PC-3 (cell line): ENCODE measurements around the gene ARMC12. TPM values are rescaled to one million over a fixed set of nuclear protein-coding genes. Genes with fewer than 3 reads are reported as not detected.

Source experiments
- ATAC-seq: fragments of 200-7000 bp; cut with Tn5 transposase; 2 replicates; pipeline ENCODE4 v1.9.1; 2020; ENCODE audit warnings: mild to moderate bottlenecking, moderate library complexity
- BruUV-seq: library from RNA; stranded (reverse); fragments of 400-500 nt; replicated peaks from 2 replicates; lab custom pipeline; 2021; lab: Mats Ljungman, UMichigan
- CTCF ChIA-PET: fragments of 300-600 bp; sonication (Branson Sonifier 250); formaldehyde crosslinking; loops from one replicate; lab custom pipeline; 2022; ENCODE audit warnings: antibody characterized with exemption; lab: Charles Lee
- POLR2A ChIA-PET: fragments of 300-600 bp; sonication (Branson Sonifier 250); formaldehyde crosslinking; loops from one replicate; lab custom pipeline; 2022; ENCODE audit warnings: antibody characterized with exemption; ENCODE audit not compliant: unreplicated experiment; lab: Charles Lee
- DNase-seq: peaks from one replicate; pipeline ENCODE4 v3.0.0-alpha.2; 2015
- H2AFZ ChIP-seq: fragments of 300-600 bp; sonication (generic); 2 replicates; pipeline ENCODE4 v1.6.0; 2016; ENCODE audit warnings: antibody characterized with exemption, low read length
- H3F3A ChIP-seq: fragments of 300-600 bp; sonication (generic); one replicate; pipeline ENCODE4 v1.6.0; 2017; ENCODE audit warnings: antibody characterized with exemption, low read length, control low read depth, mild to moderate bottlenecking; ENCODE audit not compliant: unreplicated experiment
- H3K27ac ChIP-seq: fragments of 300-600 bp; sonication (generic); 2 replicates; pipeline ENCODE4 v1.5.1; 2016; ENCODE audit warnings: mild to moderate bottlenecking, low read length
- H3K27me3 ChIP-seq: fragments of 300-600 bp; sonication (generic); 2 replicates; pipeline ENCODE4 v1.6.1; 2016; ENCODE audit warnings: low read length, mixed read lengths
- H3K36me3 ChIP-seq: fragments of 300-600 bp; sonication (generic); 2 replicates; pipeline ENCODE4 v1.6.1; 2016; ENCODE audit warnings: low read depth, mixed run types, low read length, mixed read lengths
- H3K4me1 ChIP-seq: fragments of 300-600 bp; sonication (generic); 2 replicates; pipeline ENCODE4 v1.5.1; 2016; ENCODE audit warnings: low read length; ENCODE audit not compliant: insufficient read depth
- H3K4me2 ChIP-seq: fragments of 300-600 bp; sonication (generic); 2 replicates; pipeline ENCODE4 v1.6.0; 2016; ENCODE audit warnings: low read length
- H3K4me3 ChIP-seq: fragments of 300-600 bp; sonication (generic); 2 replicates; pipeline ENCODE4 v1.5.1; 2016; ENCODE audit warnings: mild to moderate bottlenecking, low read length, mixed read lengths
- H3K79me2 ChIP-seq: fragments of 300-600 bp; sonication (generic); 2 replicates; pipeline ENCODE4 v1.6.1; 2017; ENCODE audit warnings: low read length, mixed read lengths
- H3K9ac ChIP-seq: fragments of 300-600 bp; sonication (generic); 2 replicates; pipeline ENCODE4 v1.6.0; 2016; ENCODE audit warnings: mild to moderate bottlenecking, low read length
- H3K9me2 ChIP-seq: fragments of 300-600 bp; sonication (generic); replicated peaks from 2 replicates; pipeline ENCODE4 v1.6.1; 2016; ENCODE audit warnings: mixed run types, low read length, mixed read lengths
- H3K9me3 ChIP-seq: fragments of 300-600 bp; sonication (generic); 2 replicates; pipeline ENCODE4 v1.6.1; 2016; ENCODE audit warnings: low read length, mixed read lengths
- H4K20me1 ChIP-seq: fragments of 300-600 bp; sonication (generic); 2 replicates; pipeline ENCODE4 v1.6.1; 2016; ENCODE audit warnings: low read length, mixed read lengths
- EZH2 ChIP-seq: fragments of 300-600 bp; sonication (generic); IDR thresholded peaks from one replicate; pipeline ENCODE4 v1.6.1; 2017; ENCODE audit warnings: antibody characterized with exemption, mild to moderate bottlenecking, low read length; ENCODE audit not compliant: unreplicated experiment
- EZH2phosphoT487 ChIP-seq: fragments of 300-600 bp; sonication (generic); IDR thresholded peaks from 2 replicates; pipeline ENCODE4 v1.6.1; 2018; ENCODE audit warnings: mild to moderate bottlenecking, antibody characterized with exemption, low read length, borderline replicate concordance
- intact Hi-C: fragments of 100-400 bp; cut with micrococcal nuclease; formaldehyde crosslinking; loops from 2 replicates; pipeline ENCODE4 v1.9.0; 2023
- total RNA-seq: library from RNA; depleted of rRNA; stranded (reverse); fragments of >200 nt; gene quantifications from 2 replicates; pipeline ENCODE4 v1.2.3, GENCODE V29; 2014
- TF ChIP-seq, protein P1 (sequence below): fragments of 300-600 bp; sonication (generic); conservative IDR thresholded peaks from 2 replicates; pipeline ENCODE4 v1.5.1; 2017; ENCODE audit warnings: antibody characterized with exemption, low read depth, mild to moderate bottlenecking, low read length

Gene ARMC12
- total RNA-seq, 1 experiment from 2014 or later, result not detected

- ChIA-PET CTCF (no interaction called here), POLR2A (no interaction called here)
- Histone ChIP-seq H3K27ac (no peak overlapping the region), H4K20me1 (no peaks in the 10 kb centered on the region), H3K9me2 (no peaks in the 10 kb centered on the region), H3K36me3 (no peaks in the 10 kb centered on the region), H2AFZ (no peak overlapping the region), H3F3A (no peaks in the 10 kb centered on the region), H3K9me3 (no peaks in the 10 kb centered on the region), H3K4me2 (no peak overlapping the region), H3K4me1 (no peaks in the 10 kb centered on the region), H3K27me3 (no peaks in the 10 kb centered on the region), H3K4me3 (no peak overlapping the region), H3K79me2 (no peaks in the 10 kb centered on the region), H3K9ac (no peak overlapping the region)
- intact Hi-C loops, result no loop called here
- BruUV-seq, result no TSS peak
- TF ChIP-seq EZH2, result no peak
- TF ChIP-seq, protein P1, sequence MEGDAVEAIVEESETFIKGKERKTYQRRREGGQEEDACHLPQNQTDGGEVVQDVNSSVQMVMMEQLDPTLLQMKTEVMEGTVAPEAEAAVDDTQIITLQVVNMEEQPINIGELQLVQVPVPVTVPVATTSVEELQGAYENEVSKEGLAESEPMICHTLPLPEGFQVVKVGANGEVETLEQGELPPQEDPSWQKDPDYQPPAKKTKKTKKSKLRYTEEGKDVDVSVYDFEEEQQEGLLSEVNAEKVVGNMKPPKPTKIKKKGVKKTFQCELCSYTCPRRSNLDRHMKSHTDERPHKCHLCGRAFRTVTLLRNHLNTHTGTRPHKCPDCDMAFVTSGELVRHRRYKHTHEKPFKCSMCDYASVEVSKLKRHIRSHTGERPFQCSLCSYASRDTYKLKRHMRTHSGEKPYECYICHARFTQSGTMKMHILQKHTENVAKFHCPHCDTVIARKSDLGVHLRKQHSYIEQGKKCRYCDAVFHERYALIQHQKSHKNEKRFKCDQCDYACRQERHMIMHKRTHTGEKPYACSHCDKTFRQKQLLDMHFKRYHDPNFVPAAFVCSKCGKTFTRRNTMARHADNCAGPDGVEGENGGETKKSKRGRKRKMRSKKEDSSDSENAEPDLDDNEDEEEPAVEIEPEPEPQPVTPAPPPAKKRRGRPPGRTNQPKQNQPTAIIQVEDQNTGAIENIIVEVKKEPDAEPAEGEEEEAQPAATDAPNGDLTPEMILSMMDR, result no peak
- TF ChIP-seq EZH2phosphoT487, result no peak
- no peak for ATAC-seq
- no peak for DNase-seq
Observed at GRCh38 chr6:35707714-35708407, 29.0 kb upstream of the ARMC12 start.

DNA sequence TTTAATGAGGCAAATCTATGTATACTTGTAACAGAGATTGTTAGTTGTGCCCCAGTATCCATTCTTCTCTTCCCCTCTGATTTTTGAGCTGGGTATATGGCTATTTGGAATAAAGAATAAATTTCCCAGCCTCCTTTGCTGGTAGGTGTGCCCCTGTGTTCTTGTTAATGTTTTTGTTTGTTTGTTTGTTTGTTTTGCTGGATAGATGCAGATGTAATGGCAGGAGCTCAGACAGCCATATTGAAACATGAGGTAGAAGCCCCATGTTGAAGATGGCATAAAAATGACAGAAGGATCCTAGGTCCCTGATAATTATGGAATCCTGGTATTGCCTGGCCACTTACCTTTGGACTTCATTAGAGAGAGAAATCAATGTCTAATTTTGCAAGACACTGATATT is 28.2 kb upstream of the ARMC12 start:
- POLR2A ChIA-PET, result no interaction called here

More for the DNA sequence above, 28.2 kb upstream of the ARMC12 start:
- CTCF ChIA-PET, result no interaction called here
- no peak overlapping the region for H2AFZ ChIP-seq
- H3K4me1 ChIP-seq, result no peaks in the 10 kb centered on the region
- H3K4me3 ChIP-seq, result no peak overlapping the region
- no peak for ATAC-seq
- intact Hi-C loops, result no loop called here
- no peaks in the 10 kb centered on the region for H4K20me1 ChIP-seq
- TF ChIP-seq EZH2phosphoT487 (no peak), EZH2 (no peak)
- TF ChIP-seq, protein P1, result no peak
- no peak for DNase-seq
- H3K9ac ChIP-seq, result no peak overlapping the region
- no peaks in the 10 kb centered on the region for H3F3A ChIP-seq
- BruUV-seq, result no TSS peak
- H3K36me3 ChIP-seq, result no peaks in the 10 kb centered on the region
- H3K9me3 ChIP-seq, result no peaks in the 10 kb centered on the region
- H3K9me2 ChIP-seq, result no peaks in the 10 kb centered on the region
- H3K4me2 ChIP-seq, result no peak overlapping the region
- H3K27me3 ChIP-seq, result no peaks in the 10 kb centered on the region
- H3K27ac ChIP-seq, result no peak overlapping the region
- no peaks in the 10 kb centered on the region for H3K79me2 ChIP-seq
